PC-3 (cell line): ENCODE results near the gene ENOX2.

Experiments
- EZH2 ChIP-seq: fragments of 300-600 bp; sonication (generic); IDR thresholded peaks from one replicate; pipeline ENCODE4 v1.6.1; 2017; ENCODE audit warnings: antibody characterized with exemption, mild to moderate bottlenecking, low read length; ENCODE audit not compliant: unreplicated experiment
- EZH2phosphoT487 ChIP-seq: fragments of 300-600 bp; sonication (generic); IDR thresholded peaks from 2 replicates; pipeline ENCODE4 v1.6.1; 2018; ENCODE audit warnings: mild to moderate bottlenecking, antibody characterized with exemption, low read length, borderline replicate concordance
- TF ChIP-seq, protein P1 (sequence below): fragments of 300-600 bp; sonication (generic); conservative IDR thresholded peaks from 2 replicates; pipeline ENCODE4 v1.5.1; 2017; ENCODE audit warnings: antibody characterized with exemption, low read depth, mild to moderate bottlenecking, low read length

DNA sequence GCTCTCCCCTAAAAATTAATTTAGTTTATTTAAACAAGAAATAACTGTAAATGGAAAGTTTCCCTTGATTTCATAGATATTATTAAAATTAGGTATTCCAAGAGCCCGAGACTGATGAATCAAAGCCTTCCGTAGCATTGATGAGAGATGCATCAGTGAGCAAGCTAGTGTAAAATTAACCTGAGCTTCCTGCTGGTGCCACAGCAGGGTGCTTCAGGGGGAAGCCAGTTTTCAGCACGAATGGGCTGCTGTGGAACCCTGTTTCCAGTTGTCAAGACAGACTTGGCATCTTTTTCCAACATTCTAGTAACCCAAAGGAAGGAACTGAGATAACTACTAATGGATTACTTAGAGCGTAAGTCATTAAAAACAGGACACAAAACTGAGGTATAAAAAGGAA, 279.5 kb downstream of the ENOX2 start:
- TF ChIP-seq, protein P1, sequence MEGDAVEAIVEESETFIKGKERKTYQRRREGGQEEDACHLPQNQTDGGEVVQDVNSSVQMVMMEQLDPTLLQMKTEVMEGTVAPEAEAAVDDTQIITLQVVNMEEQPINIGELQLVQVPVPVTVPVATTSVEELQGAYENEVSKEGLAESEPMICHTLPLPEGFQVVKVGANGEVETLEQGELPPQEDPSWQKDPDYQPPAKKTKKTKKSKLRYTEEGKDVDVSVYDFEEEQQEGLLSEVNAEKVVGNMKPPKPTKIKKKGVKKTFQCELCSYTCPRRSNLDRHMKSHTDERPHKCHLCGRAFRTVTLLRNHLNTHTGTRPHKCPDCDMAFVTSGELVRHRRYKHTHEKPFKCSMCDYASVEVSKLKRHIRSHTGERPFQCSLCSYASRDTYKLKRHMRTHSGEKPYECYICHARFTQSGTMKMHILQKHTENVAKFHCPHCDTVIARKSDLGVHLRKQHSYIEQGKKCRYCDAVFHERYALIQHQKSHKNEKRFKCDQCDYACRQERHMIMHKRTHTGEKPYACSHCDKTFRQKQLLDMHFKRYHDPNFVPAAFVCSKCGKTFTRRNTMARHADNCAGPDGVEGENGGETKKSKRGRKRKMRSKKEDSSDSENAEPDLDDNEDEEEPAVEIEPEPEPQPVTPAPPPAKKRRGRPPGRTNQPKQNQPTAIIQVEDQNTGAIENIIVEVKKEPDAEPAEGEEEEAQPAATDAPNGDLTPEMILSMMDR: no peak
- TF ChIP-seq EZH2phosphoT487 (no peak), EZH2 (no peak)
